Measurements from ENCODE around the gene BAIAP2. TPM values are rescaled to one million over a fixed set of nuclear protein-coding genes. Genes with fewer than 3 reads are reported as not detected.
A peak's percentile ranks its signal among the peaks of the same experiment; 100 is the strongest.

BAIAP2 gene, protein sequence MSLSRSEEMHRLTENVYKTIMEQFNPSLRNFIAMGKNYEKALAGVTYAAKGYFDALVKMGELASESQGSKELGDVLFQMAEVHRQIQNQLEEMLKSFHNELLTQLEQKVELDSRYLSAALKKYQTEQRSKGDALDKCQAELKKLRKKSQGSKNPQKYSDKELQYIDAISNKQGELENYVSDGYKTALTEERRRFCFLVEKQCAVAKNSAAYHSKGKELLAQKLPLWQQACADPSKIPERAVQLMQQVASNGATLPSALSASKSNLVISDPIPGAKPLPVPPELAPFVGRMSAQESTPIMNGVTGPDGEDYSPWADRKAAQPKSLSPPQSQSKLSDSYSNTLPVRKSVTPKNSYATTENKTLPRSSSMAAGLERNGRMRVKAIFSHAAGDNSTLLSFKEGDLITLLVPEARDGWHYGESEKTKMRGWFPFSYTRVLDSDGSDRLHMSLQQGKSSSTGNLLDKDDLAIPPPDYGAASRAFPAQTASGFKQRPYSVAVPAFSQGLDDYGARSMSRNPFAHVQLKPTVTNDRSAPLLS
- total RNA-seq (2013), result 13.8 TPM
- 10 to 100 TPM in 2 of 3 donors, 1 to 10 TPM in 1; 8.6 to 17.0 (median 11.2) TPM for polyA plus RNA-seq
- polyA minus RNA-seq, result 11.5 and 12.9 TPM in 2 replicates
- total RNA-seq, result 33.8 to 101 (median 47.2) reads per million in 11 experiments

DNA sequence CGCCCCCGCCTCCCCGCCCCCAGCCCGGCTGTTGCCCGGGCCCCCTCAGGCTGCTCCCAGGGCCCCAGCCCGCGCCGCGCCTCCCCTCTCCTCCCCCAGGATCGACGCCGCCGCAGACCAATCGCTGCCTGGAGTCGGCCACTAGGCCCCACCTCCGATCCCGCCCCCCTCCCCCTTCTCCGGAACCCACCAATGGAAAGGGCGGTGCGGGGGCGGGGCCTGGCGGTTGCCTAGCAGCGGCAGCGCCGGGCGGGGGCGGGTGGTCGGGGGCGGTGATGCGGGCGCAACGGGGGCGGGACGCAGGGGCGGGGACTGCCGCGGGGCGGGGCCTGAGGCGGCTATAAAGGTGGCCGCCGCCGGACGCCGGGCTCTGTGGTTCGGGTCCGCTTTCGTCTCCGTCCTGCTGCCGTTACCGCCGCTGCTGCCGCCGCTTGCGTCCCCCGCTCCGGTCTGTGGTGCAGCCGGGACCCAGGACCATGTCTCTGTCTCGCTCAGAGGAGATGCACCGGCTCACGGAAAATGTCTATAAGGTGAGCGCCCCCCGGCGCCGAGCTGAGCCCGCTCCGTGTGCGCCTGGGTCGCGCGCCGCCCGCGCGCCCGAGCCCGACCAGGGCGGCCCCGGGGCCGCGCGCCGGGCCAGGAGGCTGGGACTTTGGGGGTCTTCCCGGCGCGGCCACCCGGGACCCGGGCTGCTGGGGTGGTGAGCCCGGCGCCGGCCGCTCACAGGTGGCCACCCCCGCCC lies at the start of gene BAIAP2:
TSS of gene BAIAP2 (plus strand) at position 373 of the 742 bp plus-strand sequence. CDS start at position 477, 104 bp downstream.
- Mint-ChIP-seq H3K4me3 (peak within 1 kb of the TSS; percentile 97 to 99), H3K27ac (peak within 1 kb of the TSS; percentile 83 to 93 (median 91)), H3K36me3 (peaks cover 23 to 46% of the 10 kb centered on the region in 2 donors), H3K9me3 (peaks cover 0 to 6% (median 0%) of the 10 kb centered on the region in 7 donors), H3K4me1 (peaks cover 54% of the 10 kb centered on the region), H3K27me3 (ENCODE audit: low read depth in 3 of 3) (peaks cover 24 to 38% (median 25%) of the 10 kb centered on the region in 3 donors)
- Histone ChIP-seq H3K4me3 (replicated peaks in 1 of 3; ENCODE audit: low read depth in 2 of 3, low read length in 3 of 3) (peak within 1 kb of the TSS; percentile 75 to 97 (median 90)), H3K4me2 (replicated peaks; ENCODE audit: extremely low read depth, low read length, poor library complexity, severe bottlenecking) (peak within 1 kb of the TSS; percentile 89), H3K27ac (ENCODE audit: low read depth in 1 of 2, low read length in 2 of 2) (peak within 1 kb of the TSS; percentile 34 to 73), H3K36me3 (replicated peaks in 1 of 2; ENCODE audit: control insufficient read depth in 1 of 2, insufficient read depth in 2 of 2, low read length in 2 of 2) (no peaks in the 10 kb centered on the region), H2AFZ (ENCODE audit: insufficient read depth, low read depth, low read length, poor library complexity, severe bottlenecking) (peak within 1 kb of the TSS; percentile 72), H3K27me3 (ENCODE audit: control insufficient read depth in 2 of 2, insufficient read depth in 2 of 2, low read length in 2 of 2) (peaks cover 0 to 21% of the 10 kb centered on the region in 2 donors), H3K9me3 (replicated peaks in 1 of 2; ENCODE audit: control insufficient read depth in 1 of 2, insufficient read depth in 1 of 2, low read length in 2 of 2) (no peaks in the 10 kb centered on the region), H3K4me1 (ENCODE audit: control insufficient read depth in 1 of 2, insufficient read depth in 2 of 2, low read length in 2 of 2) (peaks cover 52 to 57% of the 10 kb centered on the region in 2 donors), H3K9ac (ENCODE audit: insufficient read depth, low read length, poor library complexity, severe bottlenecking) (peak within 1 kb of the TSS; percentile 76), H3K79me2 (ENCODE audit: insufficient read depth, low read length) (peaks cover 29% of the 10 kb centered on the region), H4K20me1 (ENCODE audit: insufficient read depth, low read length) (peaks cover 81% of the 10 kb centered on the region)
- WGBS (ENCODE audit: insufficient coverage), result under 1% methylated on average over 73 of the region's 92 CpGs
- intact Hi-C loops (cut with micrococcal nuclease), result loop anchor here (2.0 to 10.0 kb wide), 3 partner anchors 57 to 190 kb away; partner anchors contain the start of gene CEP131 (in 1 of the 2)
- TF ChIP-seq, protein P1, sequence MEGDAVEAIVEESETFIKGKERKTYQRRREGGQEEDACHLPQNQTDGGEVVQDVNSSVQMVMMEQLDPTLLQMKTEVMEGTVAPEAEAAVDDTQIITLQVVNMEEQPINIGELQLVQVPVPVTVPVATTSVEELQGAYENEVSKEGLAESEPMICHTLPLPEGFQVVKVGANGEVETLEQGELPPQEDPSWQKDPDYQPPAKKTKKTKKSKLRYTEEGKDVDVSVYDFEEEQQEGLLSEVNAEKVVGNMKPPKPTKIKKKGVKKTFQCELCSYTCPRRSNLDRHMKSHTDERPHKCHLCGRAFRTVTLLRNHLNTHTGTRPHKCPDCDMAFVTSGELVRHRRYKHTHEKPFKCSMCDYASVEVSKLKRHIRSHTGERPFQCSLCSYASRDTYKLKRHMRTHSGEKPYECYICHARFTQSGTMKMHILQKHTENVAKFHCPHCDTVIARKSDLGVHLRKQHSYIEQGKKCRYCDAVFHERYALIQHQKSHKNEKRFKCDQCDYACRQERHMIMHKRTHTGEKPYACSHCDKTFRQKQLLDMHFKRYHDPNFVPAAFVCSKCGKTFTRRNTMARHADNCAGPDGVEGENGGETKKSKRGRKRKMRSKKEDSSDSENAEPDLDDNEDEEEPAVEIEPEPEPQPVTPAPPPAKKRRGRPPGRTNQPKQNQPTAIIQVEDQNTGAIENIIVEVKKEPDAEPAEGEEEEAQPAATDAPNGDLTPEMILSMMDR (IDR thresholded peaks at IDR 0.05), result no peak
- peak; percentile 90 to 94 (median 93) for DNase-seq

DNA sequence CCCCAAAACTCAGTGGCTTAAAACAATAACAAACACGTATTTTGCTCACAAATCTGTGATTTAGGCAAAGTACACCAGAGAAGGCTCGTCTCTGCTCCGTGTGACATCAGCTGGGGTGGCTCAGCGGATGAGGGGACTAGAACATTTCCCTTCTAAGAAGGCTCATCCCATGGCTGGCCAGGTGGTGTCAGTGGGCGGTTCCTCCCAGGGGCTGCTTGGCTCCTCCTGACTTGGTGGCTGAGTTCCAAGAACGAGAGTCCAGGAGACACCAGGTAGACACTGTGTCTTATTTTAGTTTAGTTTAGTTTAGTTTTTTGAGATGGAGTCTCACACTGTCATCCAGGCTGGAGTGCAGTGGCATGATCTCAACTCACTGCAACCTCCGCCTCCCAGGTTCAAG lies 48.9 kb upstream of the BAIAP2 start:
- TF ChIP-seq, protein P1 (IDR thresholded peaks at IDR 0.05), result no peak
- DNase-seq, result no peak
- H3K4me2 ChIP-seq (replicated peaks; ENCODE audit: extremely low read depth, low read length, poor library complexity, severe bottlenecking), result no peak overlapping the region
- H3K79me2 ChIP-seq (ENCODE audit: insufficient read depth, low read length), result no peaks in the 10 kb centered on the region
- H3K4me3 Mint-ChIP-seq, result no peak overlapping the region
- H4K20me1 ChIP-seq (ENCODE audit: insufficient read depth, low read length), result no peaks in the 10 kb centered on the region
- no peaks in the 10 kb centered on the region for H3K9me3 ChIP-seq (replicated peaks in 1 of 2; ENCODE audit: control insufficient read depth in 1 of 2, insufficient read depth in 1 of 2, low read length in 2 of 2)
- peaks cover 30% of the 10 kb centered on the region for H3K4me1 Mint-ChIP-seq
- H3K27ac ChIP-seq (ENCODE audit: low read depth in 1 of 2, low read length in 2 of 2), result no peak overlapping the region
- H3K36me3 Mint-ChIP-seq, result no peaks in the 10 kb centered on the region
- peaks cover 15 to 35% (median 22%) of the 10 kb centered on the region in 3 donors for H3K27me3 Mint-ChIP-seq (ENCODE audit: low read depth in 3 of 3)
- H3K9ac ChIP-seq (ENCODE audit: insufficient read depth, low read length, poor library complexity, severe bottlenecking), result no peak overlapping the region
- no peak overlapping the region for H2AFZ ChIP-seq (ENCODE audit: insufficient read depth, low read depth, low read length, poor library complexity, severe bottlenecking)
- peaks cover 0 to 8% of the 10 kb centered on the region in 2 donors for H3K27me3 ChIP-seq (ENCODE audit: control insufficient read depth in 2 of 2, insufficient read depth in 2 of 2, low read length in 2 of 2)
- intact Hi-C loops (cut with micrococcal nuclease), result loop anchor here in 1 of 2 donors (10.0 kb wide), 1 partner anchor 121 kb away; no protein-coding TSS in a partner anchor
- peaks cover 29 to 32% of the 10 kb centered on the region in 2 donors for H3K4me1 ChIP-seq (ENCODE audit: control insufficient read depth in 1 of 2, insufficient read depth in 2 of 2, low read length in 2 of 2)
- no peak overlapping the region for H3K4me3 ChIP-seq (replicated peaks in 1 of 3; ENCODE audit: low read depth in 2 of 3, low read length in 3 of 3)
- WGBS (ENCODE audit: insufficient coverage), result 91% methylated on average over 6 of the region's 7 CpGs
- H3K9me3 Mint-ChIP-seq, result peaks cover 0 to 2% (median 0%) of the 10 kb centered on the region in 7 donors
- no peaks in the 10 kb centered on the region for H3K36me3 ChIP-seq (replicated peaks in 1 of 2; ENCODE audit: control insufficient read depth in 1 of 2, insufficient read depth in 2 of 2, low read length in 2 of 2)
- no peak overlapping the region for H3K27ac Mint-ChIP-seq
